ENCODE data around the gene SSBP3.

- TF ChIP-seq CTCF (IDR thresholded peaks at IDR 0.05): no peak
- TF ChIP-seq POLR2AphosphoS5 (IDR thresholded peaks at IDR 0.05): no peak
Measured at GRCh38 chr1:54324251-54325140, 81.7 kb downstream of the SSBP3 start.

All from suprapubic skin (tissue), 3 donors.